Measurements from ENCODE around the gene TMEM14A. TPM values are rescaled to one million over a fixed set of nuclear protein-coding genes. Genes with fewer than 3 reads are reported as not detected.

TMEM14A gene
- total RNA-seq, 2 experiments from 2014 or later: 3.4 TPM

GRCh38 chr6:52736145-52736544 lies 65.2 kb downstream of the TMEM14A start:
- ATAC-seq (ENCODE audit: poor library complexity): no peak
- no peak overlapping the region for H3K27ac ChIP-seq (ENCODE audit: low read depth in 1 of 2, low read length in 2 of 2)
- no peaks in the 10 kb centered on the region for H3K4me1 ChIP-seq (ENCODE audit: insufficient read depth, low read length)
- no peak overlapping the region for H3K4me3 ChIP-seq (ENCODE audit: low read length)
- TF ChIP-seq CTCF (IDR thresholded peaks at IDR 0.05): no peak
- H3K27me3 ChIP-seq (ENCODE audit: control insufficient read depth in 1 of 2, insufficient read depth in 2 of 2, low read length in 2 of 2): no peaks in the 10 kb centered on the region
- peaks cover 3 to 4% of the 10 kb centered on the region in 2 experiments for H3K9me3 ChIP-seq (ENCODE audit: control insufficient read depth in 1 of 2, insufficient read depth in 1 of 2, low read length in 2 of 2)
- ChIA-PET CTCF (interaction anchor here (0.6 kb wide), 1 partner anchor 888 kb away, joined by 3 read pairs; no protein-coding TSS in a partner anchor), POLR2A (no interaction called here)
- no peak for DNase-seq
- Mint-ChIP-seq H3K9me3 (no peaks in the 10 kb centered on the region), H3K4me1 (ENCODE audit: low read depth) (no peaks in the 10 kb centered on the region), H3K27ac (no peak overlapping the region), H3K36me3 (ENCODE audit: low read depth) (no peaks in the 10 kb centered on the region), H3K4me3 (no peak overlapping the region), H3K27me3 (no peaks in the 10 kb centered on the region)
- no peaks in the 10 kb centered on the region for H3K36me3 ChIP-seq (ENCODE audit: insufficient read depth, low read length)
- intact Hi-C loops (cut with DNase I, micrococcal nuclease): no loop called here

Other genes starting within 250 kb of the TMEM14A start
- 1 to 10 TPM; 7.1 to 7.6 TPM for gene TRAM2, start 94.1 kb upstream of the TMEM14A start, total RNA-seq
- not detected for gene GSTA2, start 92.4 kb downstream of the TMEM14A start, total RNA-seq
- not detected for gene GSTA1, start 132.7 kb downstream of the TMEM14A start, total RNA-seq
- not detected for gene GSTA5, start 169.7 kb downstream of the TMEM14A start, total RNA-seq
- not detected for gene GSTA3, start 238.6 kb downstream of the TMEM14A start, total RNA-seq